ENCODE data around the gene URAD.
"Not testable (repeated sequence)": the region's sequence is repeated elsewhere in the genome, so short reads cannot be mapped to it uniquely, and the experiment has no call there.

Gene URAD, protein sequence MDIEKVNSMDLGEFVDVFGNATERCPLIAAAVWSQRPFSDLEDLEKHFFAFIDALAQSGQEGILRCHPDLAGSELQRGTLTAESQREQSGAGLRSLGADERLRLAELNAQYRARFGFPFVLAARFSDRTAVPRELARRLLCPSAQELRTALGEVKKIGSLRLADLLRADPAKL

DNA sequence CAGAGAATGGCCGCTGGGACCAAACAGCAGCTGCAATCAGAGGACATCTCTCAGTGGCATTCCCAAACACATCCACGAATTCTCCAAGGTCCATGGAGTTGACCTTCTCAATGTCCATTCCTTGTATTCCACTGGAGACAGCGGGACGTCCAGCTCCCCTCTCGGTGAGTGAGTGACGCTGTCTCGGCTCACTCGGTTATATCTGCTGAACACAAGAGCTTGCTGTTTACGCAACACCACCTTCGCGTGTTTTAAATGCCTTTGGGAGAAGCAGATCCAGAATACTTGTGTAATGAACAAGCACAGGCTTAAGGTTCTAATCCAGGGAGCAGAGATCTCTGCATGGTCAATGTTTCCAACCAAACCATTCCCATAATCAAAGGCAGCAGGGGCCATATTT, at the start of gene URAD:
TSS of gene URAD (minus strand) at position 174 of the 400 bp plus-strand sequence. CDS start at position 118, 56 bp downstream.
- no peak for DNase-seq (ENCODE audit: low spot score)

GRCh38 chr13:28037399-28037798, 48.9 kb upstream of the URAD start:
- DNase-seq (ENCODE audit: low spot score), result no peak

GRCh38 chr13:28035146-28035782, 46.8 kb upstream of the URAD start:
- no peak for DNase-seq (ENCODE audit: low spot score)

- DNase-seq (ENCODE audit: low spot score), result no peak
Measured at GRCh38 chr13:28033894-28034655, 45.6 kb upstream of the URAD start.

DNA sequence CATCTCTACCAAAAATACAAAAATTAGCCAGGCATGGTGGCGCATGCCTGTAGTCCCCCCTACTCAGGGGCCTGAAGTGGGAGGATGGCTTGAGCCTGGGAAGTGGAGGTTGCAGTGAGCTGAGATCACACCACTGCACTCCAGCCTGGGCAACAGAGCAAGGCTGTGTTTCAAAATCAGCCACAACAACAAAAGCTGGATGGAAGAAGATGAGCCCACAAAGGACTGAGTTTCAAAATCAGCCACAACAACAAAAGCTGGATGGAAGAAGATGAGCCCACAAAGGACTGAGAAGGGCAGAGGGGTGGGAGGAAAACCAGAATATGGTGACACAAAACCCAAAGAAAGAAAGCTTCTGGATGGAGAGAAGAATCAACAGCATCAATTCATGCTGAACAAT, 43.9 kb upstream of the URAD start:
- DNase-seq (ENCODE audit: low spot score), result not testable (repeated sequence)

DNA sequence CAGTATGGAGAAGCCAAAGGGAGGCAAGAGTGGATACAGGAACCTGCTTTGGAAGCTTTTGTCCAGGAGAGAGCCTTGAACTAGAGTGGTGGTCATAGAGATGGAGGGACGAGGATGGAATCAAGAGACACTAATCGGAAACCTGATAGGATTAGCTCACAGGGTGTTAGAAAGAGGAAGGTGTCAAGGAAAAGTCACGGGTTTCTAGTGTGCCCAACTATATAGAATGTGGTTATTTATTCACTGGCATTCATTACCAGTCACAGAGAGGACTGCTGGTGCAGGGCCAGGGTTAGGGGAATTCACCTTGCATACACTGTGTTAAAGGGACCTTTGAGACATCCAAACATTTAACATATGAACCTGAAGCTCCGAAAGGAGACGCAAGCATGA, 43.4 kb upstream of the URAD start:
- no peak for DNase-seq (ENCODE audit: low spot score)

DNA sequence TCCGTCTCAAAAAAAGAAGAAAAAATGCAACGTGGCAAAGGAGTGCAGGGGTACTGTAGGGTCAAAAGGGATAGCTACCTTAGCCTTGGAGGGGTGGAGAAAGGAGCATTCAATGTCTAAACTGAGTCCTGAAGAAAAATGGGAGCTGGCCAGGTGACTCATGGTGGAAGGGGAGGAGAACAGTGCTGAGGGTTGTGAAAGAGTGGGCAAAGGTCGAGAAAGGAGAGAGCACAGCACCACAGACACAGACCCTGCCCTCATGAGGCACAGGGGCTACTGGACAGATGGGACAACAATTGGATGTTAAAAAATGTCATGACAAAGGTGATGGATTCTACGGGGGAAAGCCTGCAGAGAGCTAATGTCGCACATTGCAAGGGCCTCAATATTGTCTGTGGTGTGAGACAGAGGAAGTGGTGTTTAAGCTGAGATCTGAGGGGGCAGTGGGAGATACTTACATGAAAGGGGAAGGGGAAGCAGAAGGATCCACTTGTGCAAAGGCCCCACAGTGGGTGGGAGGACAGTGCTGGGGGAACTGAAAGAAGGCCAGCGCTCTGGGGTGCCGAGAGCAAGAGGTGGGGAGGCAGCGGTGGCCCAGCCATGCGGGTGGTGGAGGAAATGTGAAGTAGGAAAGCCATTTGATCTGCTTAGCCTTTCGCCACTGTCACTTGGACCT, 42.9 kb upstream of the URAD start:
- no peak for DNase-seq (ENCODE audit: low spot score)

DNA sequence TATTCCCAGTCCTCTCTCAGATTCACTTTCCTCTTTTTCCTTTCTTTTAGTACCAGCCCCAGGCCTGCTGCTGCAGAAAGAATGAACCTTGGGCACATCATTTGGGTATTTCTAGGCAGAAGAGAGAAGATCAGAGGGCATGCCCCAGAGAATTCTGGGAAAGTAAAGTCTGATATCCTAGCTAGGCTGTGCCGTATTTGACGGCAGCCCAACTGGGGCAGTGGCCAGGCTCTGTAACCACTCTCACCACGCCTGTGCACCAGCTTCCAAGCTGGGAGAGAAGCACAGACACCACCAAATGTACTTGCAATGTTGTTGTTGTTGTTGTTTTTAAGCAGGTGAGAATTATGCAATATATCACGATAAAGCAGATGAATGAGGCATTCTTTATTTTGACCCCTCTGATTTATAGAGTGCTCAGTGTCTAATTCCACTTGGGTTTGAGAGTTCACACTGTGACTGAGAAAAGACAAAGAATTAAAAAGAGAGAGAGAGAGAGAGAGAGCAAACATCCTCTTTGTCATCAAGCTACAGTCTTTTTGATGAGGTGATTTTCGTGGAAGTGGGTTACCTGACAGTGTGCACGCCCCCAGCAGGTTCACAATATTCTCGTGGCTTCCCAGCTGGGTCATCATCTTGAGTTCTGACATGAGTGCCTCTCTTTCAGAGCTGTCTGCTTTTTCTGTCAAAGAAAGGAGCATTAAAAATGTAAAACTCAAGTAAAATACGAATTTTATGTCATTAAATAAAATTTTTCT, 39.3 kb upstream of the URAD start:
- no peak for DNase-seq (ENCODE audit: low spot score)

DNA sequence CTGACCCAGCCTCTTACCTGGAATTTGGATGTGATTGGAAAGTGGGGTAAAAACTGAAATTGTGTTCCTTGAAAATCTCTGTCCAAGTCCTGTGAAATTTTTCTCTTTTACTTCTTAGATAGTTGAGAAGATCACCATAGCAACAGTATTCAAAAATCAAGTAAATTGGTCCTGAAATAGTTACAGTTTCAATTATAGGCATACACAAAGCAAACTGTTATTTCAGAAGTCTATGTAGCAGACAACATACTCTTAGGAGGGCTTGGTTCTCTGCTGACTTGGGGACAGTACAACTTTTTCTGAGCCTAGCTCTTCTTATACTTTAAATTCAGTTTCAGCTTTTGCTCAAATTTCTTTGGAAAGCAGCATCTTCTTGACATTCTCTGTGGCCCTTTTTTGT, 38.6 kb upstream of the URAD start:
- DNase-seq (ENCODE audit: low spot score), result no peak

GRCh38 chr13:28026508-28026907, 38.0 kb upstream of the URAD start:
- no peak for DNase-seq (ENCODE audit: low spot score)

- DNase-seq (ENCODE audit: low spot score), result no peak
Measured at GRCh38 chr13:28022848-28023518, 34.5 kb upstream of the URAD start.

DNA sequence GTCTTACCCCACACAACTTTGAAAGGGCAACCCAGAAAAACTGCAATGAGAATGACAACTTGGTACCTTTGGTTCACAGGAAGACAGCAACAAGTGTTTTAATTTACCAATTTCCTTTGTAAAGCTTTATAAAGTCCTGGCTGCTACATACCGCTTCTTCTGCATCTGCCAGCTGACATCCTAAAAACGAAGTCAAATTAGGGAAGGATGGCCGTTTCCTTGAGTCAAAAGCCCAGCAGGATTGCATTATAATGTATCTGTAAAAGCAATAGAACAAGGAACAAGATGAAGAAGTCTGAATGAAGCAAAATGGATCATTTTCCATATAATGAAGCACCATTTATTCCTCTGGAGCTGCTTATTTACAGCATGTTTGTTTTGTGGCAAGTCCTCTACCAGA, 25.8 kb upstream of the URAD start:
- DNase-seq (ENCODE audit: low spot score), result no peak

- DNase-seq (ENCODE audit: low spot score), result no peak
Measured at GRCh38 chr13:28013482-28013881, 25.0 kb upstream of the URAD start.

DNA sequence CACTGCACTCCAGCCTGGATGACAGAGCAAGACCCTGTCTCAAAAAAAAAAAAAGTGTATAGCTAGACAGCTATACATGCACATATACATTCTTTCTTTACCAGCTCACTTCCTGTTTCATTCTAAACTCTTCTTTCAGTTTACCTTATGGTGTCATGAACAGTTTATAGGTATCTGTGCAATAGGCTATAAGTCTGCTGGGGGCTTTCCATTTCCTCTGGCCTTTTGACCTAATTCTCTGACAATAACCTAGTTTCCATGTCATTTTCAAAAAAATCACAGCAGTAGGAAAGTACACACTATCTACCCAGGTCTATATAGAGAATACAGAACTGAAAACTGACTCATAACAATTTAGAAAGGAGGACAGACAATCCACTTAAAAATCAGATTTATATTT, 24.4 kb upstream of the URAD start:
- DNase-seq (ENCODE audit: low spot score), result peak; percentile 33

DNA sequence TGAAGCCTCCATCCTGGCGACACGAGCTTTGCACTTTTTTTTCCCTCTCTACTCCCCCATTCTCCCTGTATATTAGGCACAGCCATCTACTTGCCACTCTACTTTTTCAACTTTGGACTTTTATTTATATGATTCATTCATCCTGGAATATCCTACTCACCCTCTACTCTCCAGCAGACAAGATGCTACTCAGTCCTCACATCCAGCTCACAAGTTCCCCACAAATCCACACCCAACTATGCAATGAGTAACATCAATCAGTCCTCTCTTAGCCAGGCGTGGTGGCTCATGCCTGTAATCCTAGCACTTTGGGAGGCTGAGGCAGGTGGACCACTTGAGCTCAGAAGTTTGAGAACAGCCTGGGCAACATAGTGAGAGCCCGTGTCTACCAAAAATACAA, 23.9 kb upstream of the URAD start:
- DNase-seq (ENCODE audit: low spot score), result no peak

GRCh38 chr13:28010046-28010445, 21.6 kb upstream of the URAD start:
- DNase-seq (ENCODE audit: low spot score), result no peak

DNA sequence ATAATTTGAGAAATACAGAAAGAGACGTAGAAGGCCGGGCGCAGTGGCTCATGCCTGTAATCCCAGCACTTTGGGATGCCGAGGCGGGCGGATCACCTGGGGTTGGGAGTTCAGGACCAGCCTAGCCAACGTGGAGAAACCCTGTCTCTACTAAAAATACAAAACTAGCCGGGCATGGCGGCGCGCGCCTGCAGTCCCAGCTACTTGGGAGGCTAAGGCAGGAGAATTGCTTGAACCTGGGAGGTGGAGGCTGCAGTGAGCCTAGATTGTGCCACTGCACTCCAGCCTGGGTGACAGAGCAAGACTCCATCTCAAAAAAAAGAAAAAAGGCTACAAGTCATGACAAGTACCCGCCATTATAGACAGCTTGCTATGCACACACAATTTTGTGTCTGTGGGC, 16.5 kb upstream of the URAD start:
- DNase-seq (ENCODE audit: low spot score), result not testable (repeated sequence)

DNA sequence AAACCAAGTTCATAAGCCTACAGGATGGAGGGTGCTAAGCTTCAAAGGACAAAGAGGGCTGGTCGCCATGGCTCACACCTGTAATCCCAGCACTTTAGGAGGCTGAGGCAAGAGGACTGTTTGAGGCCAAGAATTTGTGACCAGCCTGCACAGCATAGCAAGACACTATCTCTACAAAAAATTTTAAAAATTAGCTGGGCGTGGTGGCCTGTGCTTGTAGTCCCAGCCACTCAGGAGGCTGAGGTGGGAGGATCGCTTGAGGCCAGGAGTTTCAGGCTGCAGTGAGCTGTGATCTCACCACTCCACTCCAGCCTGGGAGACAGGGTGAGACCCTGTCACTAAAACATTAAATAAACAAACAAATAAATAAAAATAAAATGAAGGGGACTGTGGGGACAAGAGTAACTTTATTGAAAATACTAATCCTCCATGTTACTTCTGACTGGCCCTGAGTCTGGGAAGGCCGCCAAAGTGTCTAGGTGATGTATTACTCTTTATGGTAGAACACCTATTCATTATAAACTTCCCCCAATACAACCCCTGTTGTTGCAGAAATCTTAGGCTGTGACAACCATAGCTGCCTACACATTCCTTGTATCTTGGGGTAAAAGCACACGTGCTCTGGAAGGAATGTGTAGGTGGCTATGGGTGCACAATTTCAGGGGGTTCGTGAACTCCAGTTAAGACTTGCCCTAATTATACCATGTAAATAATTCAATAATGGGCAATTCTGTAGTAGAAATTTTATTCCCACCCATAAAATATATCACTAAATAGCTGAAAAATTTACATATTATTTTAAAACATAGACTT, 14.6 kb upstream of the URAD start:
- DNase-seq (ENCODE audit: low spot score), result no peak

DNA sequence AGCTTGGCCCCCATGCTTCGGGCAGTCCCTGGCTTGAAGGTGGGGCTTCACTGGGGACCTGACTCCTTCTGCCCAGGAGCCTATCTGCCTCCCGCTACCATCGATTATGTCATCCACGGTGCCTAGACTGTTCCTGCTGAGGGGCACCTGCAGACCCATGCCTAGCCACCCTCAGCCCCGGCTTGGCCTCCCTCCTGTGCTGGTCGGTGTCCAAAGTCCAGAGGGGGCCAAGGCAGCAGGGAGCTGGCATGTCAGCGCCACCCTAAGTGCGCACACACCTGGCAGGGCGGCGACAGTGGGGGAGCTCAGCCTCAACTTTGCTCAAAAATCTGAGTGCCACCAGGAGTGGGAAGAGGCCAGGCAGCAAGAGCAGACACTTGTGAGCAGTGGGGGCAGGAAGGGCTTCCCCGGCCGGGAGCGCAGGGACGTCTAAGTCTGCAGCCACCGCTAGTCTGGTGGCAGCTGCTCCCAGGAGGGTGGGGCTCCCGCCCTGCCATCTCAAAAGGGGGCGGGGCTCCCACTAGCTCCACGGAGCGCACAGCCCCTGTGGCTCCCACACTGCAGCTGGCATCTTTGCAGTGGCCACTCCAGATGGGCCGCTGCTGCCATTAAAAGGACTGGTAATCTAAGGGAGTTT, 13.5 kb upstream of the URAD start:
- DNase-seq (ENCODE audit: low spot score), result no peak

- no peak for DNase-seq (ENCODE audit: low spot score)
Measured at GRCh38 chr13:28001049-28001448, 12.6 kb upstream of the URAD start.

Data from germinal center (tissue), 1 donor.